Adipocyte (in vitro differentiated cells): ENCODE measurements around the gene SMIM17.
A peak's percentile ranks its signal among the peaks of the same experiment; 100 is the strongest.
"Not testable (repeated sequence)": the region's sequence is repeated elsewhere in the genome, so short reads cannot be mapped to it uniquely, and the experiment has no call there.

Experiments used
- DNase-seq: peaks from one replicate; pipeline ENCODE4 v3.0.0-alpha.2; 2015; ENCODE audit warnings: low read depth
- H3K27me3 ChIP-seq: replicated peaks from 2 replicates; pipeline ENCODE4 v1.7.0; 2013; ENCODE audit warnings: mild to moderate bottlenecking, low read length, moderate library complexity; ENCODE audit not compliant: control insufficient read depth, insufficient read depth
- H3K36me3 ChIP-seq: 2 replicates; pipeline ENCODE4 v1.7.0; 2013; ENCODE audit warnings: low read length, mild to moderate bottlenecking, moderate library complexity; ENCODE audit not compliant: control insufficient read depth, insufficient read depth, severe bottlenecking
- H3K4me1 ChIP-seq: 2 replicates; pipeline ENCODE4 v1.7.0; 2013; ENCODE audit warnings: mild to moderate bottlenecking, low read length, moderate library complexity; ENCODE audit not compliant: control insufficient read depth, insufficient read depth
- H3K4me3 ChIP-seq: 2 replicates; pipeline ENCODE4 v1.7.0; 2013; ENCODE audit warnings: mild to moderate bottlenecking, low read length, moderate library complexity
- H3K9ac ChIP-seq: 2 replicates; pipeline ENCODE4 v1.7.0; 2013; ENCODE audit warnings: mild to moderate bottlenecking, low read length, moderate library complexity
- H3K9me3 ChIP-seq: 2 replicates; pipeline ENCODE4 v1.7.0; 2013; ENCODE audit warnings: mild to moderate bottlenecking, low read length, moderate library complexity; ENCODE audit not compliant: control insufficient read depth

The SMIM17 gene

GRCh38 chr19:56660381-56661107 is 17.6 kb downstream of the SMIM17 start:
- H3K9me3 ChIP-seq, result no peaks in the 10 kb centered on the region
- H3K4me3 ChIP-seq, result no peak overlapping the region
- no peaks in the 10 kb centered on the region for H3K4me1 ChIP-seq
- H3K9ac ChIP-seq, result no peak overlapping the region
- no peak for DNase-seq
- H3K36me3 ChIP-seq, result no peaks in the 10 kb centered on the region
- no peaks in the 10 kb centered on the region for H3K27me3 ChIP-seq

DNA sequence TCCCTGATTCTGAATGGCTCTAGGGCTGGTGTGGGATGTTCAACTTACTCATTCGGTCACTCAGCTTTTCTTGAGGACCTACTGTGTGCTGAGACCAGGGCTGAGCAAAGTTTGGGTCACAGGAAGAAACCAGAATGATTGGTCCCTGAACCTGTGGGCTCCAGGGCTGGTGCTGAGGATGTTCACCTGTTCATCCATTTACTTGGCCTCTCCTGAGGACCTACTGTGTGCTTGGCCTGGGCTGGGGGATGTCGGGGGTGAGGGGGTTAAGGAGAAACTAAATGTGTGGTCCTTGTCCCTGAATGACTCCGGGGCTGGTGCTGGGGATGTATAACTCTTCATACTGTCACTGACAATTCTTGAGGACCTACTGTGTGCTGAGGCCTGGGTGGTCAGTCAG is 18.3 kb downstream of the SMIM17 start:
- no peaks in the 10 kb centered on the region for H3K36me3 ChIP-seq

DNA sequence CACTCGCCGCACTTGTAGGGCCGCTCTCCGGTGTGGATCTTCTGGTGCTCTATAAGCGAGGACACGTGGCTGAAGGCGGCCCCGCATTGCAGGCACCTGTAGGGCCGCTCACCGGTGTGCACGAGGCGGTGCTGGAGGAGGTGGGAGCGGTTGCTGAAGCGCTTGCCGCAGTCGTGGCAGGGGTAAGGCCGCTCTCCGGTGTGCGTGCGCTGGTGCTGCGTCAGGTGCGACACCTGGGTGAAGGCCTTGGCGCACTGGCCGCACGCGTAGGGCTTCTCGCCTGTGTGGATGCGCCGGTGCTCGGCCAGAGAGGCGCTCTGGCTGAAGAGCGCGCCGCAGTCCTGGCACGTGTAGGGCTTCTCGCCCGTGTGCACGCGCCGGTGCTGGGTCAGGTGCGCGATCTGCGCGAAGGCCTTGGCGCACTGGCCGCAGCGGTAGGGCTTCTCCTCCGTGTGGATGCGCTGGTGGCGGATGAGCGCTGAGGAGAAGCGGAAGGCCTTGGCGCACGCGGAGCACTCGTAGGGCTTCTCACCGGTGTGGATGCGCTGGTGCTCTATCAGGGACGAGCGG is 21.1 kb downstream of the SMIM17 start:
- H3K9me3 ChIP-seq, result no peaks in the 10 kb centered on the region
- no peaks in the 10 kb centered on the region for H3K36me3 ChIP-seq
- DNase-seq, result no peak
- H3K4me1 ChIP-seq, result no peaks in the 10 kb centered on the region
- no peak overlapping the region for H3K9ac ChIP-seq
- no peak overlapping the region for H3K4me3 ChIP-seq
- no peaks in the 10 kb centered on the region for H3K27me3 ChIP-seq

More for the DNA sequence above, 18.3 kb downstream of the SMIM17 start:
- Histone ChIP-seq H3K4me3 (no peak overlapping the region), H3K27me3 (no peaks in the 10 kb centered on the region), H3K4me1 (no peaks in the 10 kb centered on the region), H3K9me3 (no peaks in the 10 kb centered on the region), H3K9ac (no peak overlapping the region)
- DNase-seq, result no peak

DNA sequence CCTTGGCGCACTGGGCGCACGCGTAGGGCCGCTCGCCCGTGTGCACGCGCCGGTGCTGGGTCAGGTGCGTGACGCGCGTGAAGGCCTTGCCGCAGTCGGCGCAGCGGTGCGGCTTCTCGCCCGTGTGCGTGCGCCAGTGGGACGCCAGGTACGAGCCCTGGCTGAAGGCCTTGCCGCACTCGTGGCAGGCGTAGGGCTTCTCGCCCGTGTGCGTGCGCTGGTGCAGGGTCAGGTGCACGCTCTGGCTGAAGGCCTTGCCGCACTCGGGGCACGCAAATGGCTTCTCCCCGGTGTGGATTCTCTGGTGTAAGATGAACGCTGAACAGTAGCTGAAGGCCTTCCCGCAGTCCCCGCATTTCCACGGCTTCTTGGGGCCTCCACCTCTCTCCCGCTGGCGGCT is 21.6 kb downstream of the SMIM17 start:
- H3K27me3 ChIP-seq, result no peaks in the 10 kb centered on the region
- H3K9me3 ChIP-seq, result no peaks in the 10 kb centered on the region
- no peak overlapping the region for H3K9ac ChIP-seq
- no peak overlapping the region for H3K4me3 ChIP-seq
- H3K36me3 ChIP-seq, result no peaks in the 10 kb centered on the region
- no peak for DNase-seq
- H3K4me1 ChIP-seq, result no peaks in the 10 kb centered on the region

- no peaks in the 10 kb centered on the region for H3K27me3 ChIP-seq
- no peak for DNase-seq
- no peaks in the 10 kb centered on the region for H3K36me3 ChIP-seq
- no peak overlapping the region for H3K9ac ChIP-seq
- no peak overlapping the region for H3K4me3 ChIP-seq
- H3K9me3 ChIP-seq, result no peaks in the 10 kb centered on the region
- peaks cover 3% of the 10 kb centered on the region for H3K4me1 ChIP-seq
Measured at GRCh38 chr19:56667311-56667870, 24.4 kb downstream of the SMIM17 start.

DNA sequence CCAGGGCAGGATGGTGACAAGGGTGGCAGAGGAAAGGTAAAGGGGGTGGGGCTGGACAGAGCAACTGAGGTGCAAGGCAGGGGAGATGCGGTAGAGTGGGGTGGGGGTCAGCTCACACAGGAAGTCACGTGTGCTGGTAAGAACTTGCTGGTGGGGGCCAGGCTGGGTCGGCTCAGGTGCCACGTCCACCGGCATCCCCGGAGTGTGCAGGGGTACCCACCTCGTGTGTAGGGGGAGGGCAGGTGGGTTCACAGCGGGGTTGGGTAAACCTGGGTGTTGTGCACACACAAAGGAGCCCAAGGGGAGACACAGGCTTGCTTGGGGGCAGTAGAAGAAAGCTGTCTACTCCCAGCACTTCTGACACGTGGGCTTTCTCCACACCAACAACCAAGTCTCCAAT is 25.7 kb downstream of the SMIM17 start:
- no peaks in the 10 kb centered on the region for H3K9me3 ChIP-seq
- H3K9ac ChIP-seq, result no peak overlapping the region
- no peaks in the 10 kb centered on the region for H3K27me3 ChIP-seq
- H3K4me3 ChIP-seq, result no peak overlapping the region
- no peak for DNase-seq
- no peaks in the 10 kb centered on the region for H3K36me3 ChIP-seq
- H3K4me1 ChIP-seq, result peaks cover 3% of the 10 kb centered on the region

DNA sequence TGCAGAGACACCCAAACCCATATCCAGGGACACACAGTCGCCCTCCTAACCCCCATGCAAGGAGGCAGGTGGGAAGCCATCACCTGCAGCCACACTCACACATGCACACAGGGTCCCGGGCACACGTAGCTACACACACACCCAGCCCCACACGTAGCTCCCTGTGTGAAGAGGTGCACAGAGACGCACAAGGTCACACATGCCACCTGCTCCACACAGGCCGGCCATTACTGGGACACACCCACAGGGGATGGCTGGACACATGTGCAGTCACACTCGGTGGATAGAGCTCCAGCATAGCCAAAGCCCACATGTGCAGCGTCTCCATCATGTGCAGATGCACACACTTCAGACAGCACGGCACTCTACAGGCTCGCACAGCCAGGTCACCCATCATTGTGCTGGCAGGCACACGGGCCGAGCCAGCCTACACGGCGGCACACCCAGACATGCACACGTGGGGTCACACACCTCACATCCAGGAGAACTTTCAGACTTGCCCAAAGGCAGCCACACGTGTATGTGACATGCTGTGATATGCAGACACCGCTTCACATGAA is 27.5 kb downstream of the SMIM17 start:
- peaks cover 3% of the 10 kb centered on the region for H3K4me1 ChIP-seq
- no peaks in the 10 kb centered on the region for H3K9me3 ChIP-seq
- peak overlapping the region; percentile 84 for H3K4me3 ChIP-seq
- no peaks in the 10 kb centered on the region for H3K27me3 ChIP-seq
- no peak overlapping the region for H3K9ac ChIP-seq
- DNase-seq, result no peak
- H3K36me3 ChIP-seq, result no peaks in the 10 kb centered on the region

DNA sequence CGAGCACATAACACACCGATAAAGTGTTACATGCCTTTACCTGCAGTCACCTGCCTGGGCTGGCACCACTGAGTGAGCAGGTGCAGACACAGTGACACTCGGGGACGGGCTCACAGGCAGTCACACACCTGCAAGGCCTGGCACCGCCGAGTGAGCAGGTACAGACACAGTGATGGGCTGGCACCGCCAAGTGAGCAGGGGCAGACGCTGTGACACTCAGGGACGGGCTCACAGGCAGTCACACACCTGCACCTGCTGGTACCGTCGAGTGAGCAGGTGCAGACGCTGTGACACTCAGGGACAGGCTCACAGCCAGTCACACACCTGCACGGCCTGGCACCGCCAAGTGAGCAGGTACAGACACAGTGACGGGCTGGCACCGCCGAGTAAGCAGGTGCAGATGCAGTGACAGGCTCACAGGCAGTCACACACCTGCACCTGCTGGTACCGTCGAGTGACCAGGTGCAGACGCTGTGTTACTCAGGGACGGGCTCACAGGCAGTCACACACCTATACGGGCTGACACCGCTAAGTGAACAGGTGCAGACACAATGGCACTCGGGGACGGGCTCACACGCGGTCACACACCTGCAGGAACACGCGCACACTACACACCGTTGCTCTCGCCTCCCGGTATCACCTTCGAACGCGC is 28.1 kb downstream of the SMIM17 start:
- H3K4me3 ChIP-seq, result peak overlapping the region; percentile 84
- H3K9me3 ChIP-seq, result no peaks in the 10 kb centered on the region
- no peaks in the 10 kb centered on the region for H3K27me3 ChIP-seq
- peaks cover 3% of the 10 kb centered on the region for H3K4me1 ChIP-seq
- no peak for DNase-seq
- H3K36me3 ChIP-seq, result no peaks in the 10 kb centered on the region
- peak overlapping the region; percentile 85 for H3K9ac ChIP-seq

DNA sequence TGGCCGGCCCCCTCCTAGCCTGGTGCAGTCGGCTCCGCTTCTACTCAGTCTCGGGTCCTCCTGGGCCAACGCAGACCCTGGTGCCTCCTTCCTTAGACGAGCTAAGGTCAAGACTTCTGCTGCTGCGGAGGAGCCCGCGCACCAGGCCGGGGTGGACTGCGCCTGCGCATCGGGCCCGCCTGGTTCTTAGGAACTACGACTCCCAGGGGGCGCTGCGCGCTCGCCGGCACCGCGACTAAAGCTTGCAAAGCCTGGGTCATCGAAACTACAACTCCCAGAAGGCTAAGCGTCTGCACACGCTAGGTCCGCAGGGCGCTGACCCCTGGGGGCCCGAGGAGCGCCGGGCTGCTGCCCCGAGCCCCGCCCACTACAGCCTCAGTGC is 28.6 kb downstream of the SMIM17 start, which contains the start of gene ZNF835:
Gene ZNF835 (minus strand): TSS at position 145 of the 382 bp plus-strand sequence. CDS start 6,559 bp downstream, outside the sequence.
- DNase-seq, result no peak
- peaks cover 3% of the 10 kb centered on the region for H3K4me1 ChIP-seq
- H3K9me3 ChIP-seq, result no peaks in the 10 kb centered on the region
- peak within 1 kb of the TSS; percentile 85 for H3K9ac ChIP-seq
- H3K27me3 ChIP-seq, result no peaks in the 10 kb centered on the region
- peak within 1 kb of the TSS; percentile 84 for H3K4me3 ChIP-seq
- H3K36me3 ChIP-seq, result no peaks in the 10 kb centered on the region

DNA sequence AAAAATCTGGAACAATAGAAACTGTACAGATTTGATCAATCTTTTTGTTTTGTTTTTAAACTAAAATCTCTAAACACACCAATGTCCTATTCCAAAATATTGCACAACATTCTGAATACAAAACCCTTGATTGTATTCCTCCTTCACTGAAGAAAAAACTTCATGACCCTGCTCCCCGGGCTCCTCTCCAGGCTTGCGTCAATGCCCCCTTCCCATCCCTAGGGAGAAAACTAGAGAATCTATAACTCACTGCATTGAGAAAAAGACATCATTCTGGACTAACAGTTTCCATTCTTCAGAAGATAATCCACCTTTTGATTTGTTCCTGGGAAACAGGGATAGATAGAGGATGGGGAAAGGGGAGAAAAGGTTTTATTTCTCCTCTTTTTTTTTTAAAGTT is 29.7 kb downstream of the SMIM17 start:
- H3K9ac ChIP-seq, H3K9me3 ChIP-seq, H3K4me1 ChIP-seq, DNase-seq, H3K27me3 ChIP-seq, H3K36me3 ChIP-seq, H3K4me3 ChIP-seq: not testable (repeated sequence)

DNA sequence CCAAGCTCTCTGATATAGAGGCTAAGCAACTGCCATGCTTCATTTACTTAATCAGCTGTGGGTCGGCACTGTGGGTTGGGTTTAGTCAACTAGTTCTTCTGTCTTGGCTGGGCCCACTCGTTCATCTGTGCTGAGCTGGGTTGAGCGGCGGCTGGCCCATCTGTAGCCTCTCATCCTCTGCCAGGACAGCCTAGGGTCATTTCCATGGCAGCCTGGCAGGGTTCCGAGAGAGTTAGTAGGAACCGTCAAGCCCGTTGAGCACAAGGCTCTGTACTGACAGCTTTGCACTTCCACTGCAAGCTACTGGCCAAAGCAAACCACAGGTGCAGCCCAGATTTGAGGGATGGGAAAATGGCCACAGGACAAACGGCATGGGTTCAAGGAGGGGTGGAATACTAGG is 35.2 kb downstream of the SMIM17 start:
- DNase-seq, result no peak
- no peak overlapping the region for H3K9ac ChIP-seq
- no peak overlapping the region for H3K4me3 ChIP-seq
- H3K27me3 ChIP-seq, result no peaks in the 10 kb centered on the region
- no peaks in the 10 kb centered on the region for H3K36me3 ChIP-seq
- H3K4me1 ChIP-seq, result no peaks in the 10 kb centered on the region
- no peaks in the 10 kb centered on the region for H3K9me3 ChIP-seq
